A172 (cell line): ENCODE results near the gene TLCD3B. TPM values are rescaled to one million over a fixed set of nuclear protein-coding genes. Genes with fewer than 3 reads are reported as not detected.

Source experiments
- total RNA-seq: library from RNA; depleted of rRNA; stranded (reverse); fragments of >200 nt; shearing (Covaris generic); gene quantifications from 2 replicates; pipeline ENCODE4 v1.2.3, GENCODE V29; 2014; rRNA removed

The TLCD3B gene
- total RNA-seq, 1 experiment from 2014 or later: 1.1 TPM

Other genes with a start within 250 kb of the TLCD3B start
- 118 and 129 TPM in 2 replicates for gene KIF22, start 240.5 kb downstream of the TLCD3B start, total RNA-seq
- 205 and 254 TPM in 2 replicates for gene MAZ, start 224.7 kb downstream of the TLCD3B start, total RNA-seq
- 3.3 and 7.4 TPM in 2 replicates for gene PRRT2, start 219.1 kb downstream of the TLCD3B start, total RNA-seq
- gene PAGR1, start 215.1 kb downstream of the TLCD3B start, total RNA-seq: 41.8 and 55.0 TPM in 2 replicates
- gene MVP, start 210.8 kb downstream of the TLCD3B start, total RNA-seq: 239 and 243 TPM in 2 replicates
- gene CDIPT, start 168.0 kb downstream of the TLCD3B start, total RNA-seq: 112 and 119 TPM in 2 replicates
- gene SEZ6L2, start 131.7 kb downstream of the TLCD3B start, total RNA-seq: 22.1 and 24.9 TPM in 2 replicates
- gene ASPHD1, start 130.8 kb downstream of the TLCD3B start, total RNA-seq: 18.4 and 22.0 TPM in 2 replicates
- 11.0 and 12.5 TPM in 2 replicates for gene KCTD13, start 105.0 kb downstream of the TLCD3B start, total RNA-seq
- gene TMEM219, start 69.2 kb downstream of the TLCD3B start, total RNA-seq: 90.8 and 105 TPM in 2 replicates
- gene TAOK2, start 57.4 kb downstream of the TLCD3B start, total RNA-seq: 43.2 and 45.4 TPM in 2 replicates
- gene HIRIP3, start 35.7 kb downstream of the TLCD3B start, total RNA-seq: 17.5 and 31.6 TPM in 2 replicates
- gene INO80E, start 35.0 kb downstream of the TLCD3B start, total RNA-seq: 151 and 184 TPM in 2 replicates
- 0.45 and 1.7 TPM in 2 replicates for gene DOC2A, start 20.2 kb downstream of the TLCD3B start, total RNA-seq
- not detected in 2 replicates for gene C16orf92, start 8.1 kb downstream of the TLCD3B start, total RNA-seq
- 1,380 and 1,410 TPM in 2 replicates for gene ALDOA, start 34.5 kb upstream of the TLCD3B start, total RNA-seq
- 185 and 215 TPM in 2 replicates for gene PPP4C, start 44.7 kb upstream of the TLCD3B start, total RNA-seq
- not detected in 2 replicates for gene TBX6, start 60.7 kb upstream of the TLCD3B start, total RNA-seq
- 2.9 and 7.5 TPM in 2 replicates for gene YPEL3, start 64.9 kb upstream of the TLCD3B start, total RNA-seq
- gene GDPD3, start 82.3 kb upstream of the TLCD3B start, total RNA-seq: 1.8 and 2.8 TPM in 2 replicates
- 34.4 and 46.6 TPM in 2 replicates for gene MAPK3, start 91.9 kb upstream of the TLCD3B start, total RNA-seq
- gene CORO1A, start 152.3 kb upstream of the TLCD3B start, total RNA-seq: 12.0 and 16.0 TPM in 2 replicates
- 246 and 504 TPM in 2 replicates for gene BOLA2B, start 162.4 kb upstream of the TLCD3B start, total RNA-seq
- gene SLX1A, start 162.6 kb upstream of the TLCD3B start, total RNA-seq: 9.8 and 57.9 TPM in 2 replicates
- gene SULT1A3, start 168.0 kb upstream of the TLCD3B start, total RNA-seq: 5.1 and 6.6 TPM in 2 replicates
- gene NPIPB13, start 217.2 kb upstream of the TLCD3B start, total RNA-seq: 0.03 and 0.50 TPM in 2 replicates